Natural killer cell (primary cell): ENCODE results near the gene CYP4F3. TPM values are rescaled to one million over a fixed set of nuclear protein-coding genes. Genes with fewer than 3 reads are reported as not detected.
"Not testable (repeated sequence)": the region's sequence is repeated elsewhere in the genome, so short reads cannot be mapped to it uniquely, and the experiment has no call there.

Experiments
- ATAC-seq, 3 donors: fragments of 150-1000 bp in 2 of 3; fragments of 200-7000 bp in 1 of 3; cut with Tn5 transposase; 1 replicate in 1 of 3; 2 replicates in 2 of 3; pipeline ENCODE4 v1.10.0; 2021; ENCODE audit warnings: mild to moderate bottlenecking in 2 of 3, moderate library complexity in 2 of 3
- DNase-seq, 2 donors: peaks; one replicate each; pipeline versions ENCODE4 v3.0.0 to v3.0.0-alpha.2; 2013 to 2021; ENCODE audit warnings: mixed read lengths in 1 of 2
- H3K27ac ChIP-seq: one replicate; pipeline ENCODE4 v1.5.1; 2013; ENCODE audit warnings: mild to moderate bottlenecking, low read length
- H3K27me3 ChIP-seq: one replicate; pipeline ENCODE4 v1.6.1; 2013; ENCODE audit warnings: low read length; ENCODE audit not compliant: control insufficient read depth, insufficient read depth
- H3K36me3 ChIP-seq: one replicate; pipeline ENCODE4 v1.6.1; 2013; ENCODE audit warnings: low read length; ENCODE audit not compliant: control insufficient read depth, insufficient read depth
- H3K4me1 ChIP-seq: one replicate; pipeline ENCODE4 v1.6.1; 2013; ENCODE audit warnings: low read length; ENCODE audit not compliant: control insufficient read depth, insufficient read depth
- H3K4me3 ChIP-seq: one replicate; pipeline ENCODE4 v1.5.1; 2013; ENCODE audit warnings: low read length
- H3K9me3 ChIP-seq: one replicate; pipeline ENCODE4 v1.6.1; 2013; ENCODE audit warnings: low read length; ENCODE audit not compliant: control insufficient read depth, insufficient read depth
- H3K27ac Mint-ChIP-seq, 2 donors: one replicate each; pipeline ENCODE4 v1.8.0; 2022; ENCODE audit warnings: mild to moderate bottlenecking in 2 of 2, mixed read lengths in 2 of 2, moderate library complexity in 1 of 2
- H3K27me3 Mint-ChIP-seq, 2 donors: one replicate each; pipeline ENCODE4 v1.8.0; 2022; ENCODE audit warnings: low read depth in 2 of 2, mixed read lengths in 2 of 2
- H3K36me3 Mint-ChIP-seq: one replicate; pipeline ENCODE4 v1.8.0; 2022; ENCODE audit warnings: mixed read lengths
- H3K4me1 Mint-ChIP-seq, 2 donors: one replicate each; pipeline ENCODE4 v1.8.0; 2022; ENCODE audit warnings: mixed read lengths in 2 of 2
- H3K4me3 Mint-ChIP-seq: one replicate; pipeline ENCODE4 v1.8.0; 2022; ENCODE audit warnings: mild to moderate bottlenecking, moderate library complexity, mixed read lengths
- H3K9me3 Mint-ChIP-seq, 2 donors: one replicate each; pipeline ENCODE4 v1.8.0; 2022; ENCODE audit warnings: mixed read lengths in 2 of 2
- whole genome bisulfite sequencing: methylation state at CpG from one replicate; pipeline ENCODE4 v1.1.7; 2013; ENCODE audit warnings: missing lambda C conversion rate; ENCODE audit not compliant: insufficient coverage; 5-methylcytosine and 5-hydroxymethylcytosine counted together
- intact Hi-C: fragments of 100-400 bp; cut with micrococcal nuclease; formaldehyde crosslinking; loops from one replicate; pipeline ENCODE4 v1.14.2; 2022
- total RNA-seq, 4 donors: library from RNA; stranded (reverse); fragments of 120-200 nt in 1 of 4; gene quantifications; one replicate each; pipeline versions ENCODE4 v1.2.3 to v1.2.4, GENCODE V29; 2013 to 2022
- TF ChIP-seq, protein P1 (sequence below): fragments of 200-600 bp; IDR thresholded peaks from one replicate; pipeline ENCODE4 v1.8.0; 2022; ENCODE audit warnings: antibody characterized with exemption

Gene CYP4F3
- total RNA-seq, 3 donors from 2014 or later (not counting 1 experiment from before 2014, with no cell fraction given), result 0.07 to 3.4 TPM; not detected in 1

DNA sequence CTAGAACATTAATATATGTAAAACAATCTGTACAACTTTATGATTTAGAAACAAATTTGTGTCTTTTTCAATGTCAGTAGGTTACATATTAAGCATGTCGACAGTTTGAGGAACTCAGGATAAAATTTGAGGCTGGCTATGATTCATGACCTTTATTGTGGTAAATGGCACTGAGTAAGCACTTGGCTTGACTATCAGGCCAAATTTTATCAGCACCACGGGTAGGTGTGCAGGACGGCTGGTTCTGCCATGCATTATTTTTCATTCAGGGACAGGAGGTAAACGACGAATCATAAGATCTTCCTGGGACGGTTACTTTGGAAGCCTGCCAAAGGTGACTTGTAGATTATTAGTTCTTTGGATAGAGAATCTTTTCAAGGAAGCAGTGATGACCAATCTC is 45.6 kb upstream of the CYP4F3 start:
- Histone ChIP-seq H3K27me3 (peaks cover 2% of the 10 kb centered on the region), H3K9me3 (no peaks in the 10 kb centered on the region), H3K4me1 (no peaks in the 10 kb centered on the region), H3K27ac (no peak overlapping the region), H3K4me3 (no peak overlapping the region), H3K36me3 (no peaks in the 10 kb centered on the region)
- Mint-ChIP-seq H3K27ac (no peak overlapping the region), H3K9me3 (no peaks in the 10 kb centered on the region), H3K36me3 (peaks cover 8% of the 10 kb centered on the region), H3K4me1 (no peaks in the 10 kb centered on the region), H3K27me3 (peaks cover 18 to 38% of the 10 kb centered on the region in 2 donors), H3K4me3 (no peak overlapping the region)
- TF ChIP-seq, protein P1, sequence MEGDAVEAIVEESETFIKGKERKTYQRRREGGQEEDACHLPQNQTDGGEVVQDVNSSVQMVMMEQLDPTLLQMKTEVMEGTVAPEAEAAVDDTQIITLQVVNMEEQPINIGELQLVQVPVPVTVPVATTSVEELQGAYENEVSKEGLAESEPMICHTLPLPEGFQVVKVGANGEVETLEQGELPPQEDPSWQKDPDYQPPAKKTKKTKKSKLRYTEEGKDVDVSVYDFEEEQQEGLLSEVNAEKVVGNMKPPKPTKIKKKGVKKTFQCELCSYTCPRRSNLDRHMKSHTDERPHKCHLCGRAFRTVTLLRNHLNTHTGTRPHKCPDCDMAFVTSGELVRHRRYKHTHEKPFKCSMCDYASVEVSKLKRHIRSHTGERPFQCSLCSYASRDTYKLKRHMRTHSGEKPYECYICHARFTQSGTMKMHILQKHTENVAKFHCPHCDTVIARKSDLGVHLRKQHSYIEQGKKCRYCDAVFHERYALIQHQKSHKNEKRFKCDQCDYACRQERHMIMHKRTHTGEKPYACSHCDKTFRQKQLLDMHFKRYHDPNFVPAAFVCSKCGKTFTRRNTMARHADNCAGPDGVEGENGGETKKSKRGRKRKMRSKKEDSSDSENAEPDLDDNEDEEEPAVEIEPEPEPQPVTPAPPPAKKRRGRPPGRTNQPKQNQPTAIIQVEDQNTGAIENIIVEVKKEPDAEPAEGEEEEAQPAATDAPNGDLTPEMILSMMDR, result no peak
- intact Hi-C loops, result no loop called here
- DNase-seq, result no peak
- 4% methylated on average over 6 of the region's 6 CpGs for WGBS
- no peak for ATAC-seq

DNA sequence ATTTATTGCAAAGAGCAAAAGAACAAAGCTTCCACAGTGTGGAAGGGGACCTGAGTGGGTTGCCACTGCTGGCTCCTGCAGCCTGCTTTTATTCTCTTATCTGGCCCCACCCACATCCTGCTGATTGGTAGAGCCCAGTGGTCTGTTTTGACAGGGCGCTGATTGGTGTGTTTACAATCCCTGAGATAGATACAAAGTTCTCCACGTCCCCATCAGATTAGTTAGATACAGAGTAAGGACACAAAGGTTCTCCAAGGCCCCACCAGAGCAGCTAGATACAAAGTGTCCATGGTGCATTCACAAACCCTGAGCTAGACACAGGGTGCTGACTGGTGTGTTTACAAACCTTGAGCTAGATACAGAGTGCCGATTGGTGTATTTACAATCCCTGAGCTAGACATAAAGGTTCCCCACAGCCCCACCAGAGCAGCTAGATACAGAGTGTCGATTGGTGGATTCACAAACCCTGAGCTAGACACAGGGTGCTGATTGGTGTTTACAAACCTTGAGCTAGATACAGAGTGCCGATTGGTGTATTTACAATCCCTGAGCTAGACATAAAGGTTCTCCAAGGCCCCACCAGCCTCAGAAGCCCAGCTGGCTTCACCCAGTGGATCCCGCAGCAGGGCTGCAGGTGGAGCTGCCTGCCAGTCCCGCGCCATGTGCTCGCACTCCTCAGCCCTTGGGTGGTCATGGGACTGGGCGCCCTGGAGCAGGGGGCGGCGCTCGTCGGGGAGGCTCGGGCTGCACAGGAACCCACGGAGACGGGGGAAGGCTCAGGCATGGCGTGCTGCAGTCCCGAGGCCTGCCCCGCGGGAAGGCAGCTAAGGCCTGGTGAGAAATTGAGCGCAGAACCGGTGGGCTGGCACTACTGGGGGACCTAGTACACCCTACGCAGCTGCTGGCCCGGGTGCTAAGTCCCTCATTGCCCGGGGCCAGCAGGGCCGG is 32.4 kb upstream of the CYP4F3 start:
- H3K36me3 ChIP-seq, DNase-seq, H3K4me3 ChIP-seq, H3K27ac Mint-ChIP-seq, H3K36me3 Mint-ChIP-seq, H3K9me3 Mint-ChIP-seq, H3K27ac ChIP-seq, H3K27me3 Mint-ChIP-seq, H3K4me3 Mint-ChIP-seq, H3K9me3 ChIP-seq, ATAC-seq, H3K27me3 ChIP-seq, H3K4me1 Mint-ChIP-seq, intact Hi-C loops, H3K4me1 ChIP-seq: not testable (repeated sequence)
- WGBS, result 91% methylated on average over 26 of the region's 27 CpGs

DNA sequence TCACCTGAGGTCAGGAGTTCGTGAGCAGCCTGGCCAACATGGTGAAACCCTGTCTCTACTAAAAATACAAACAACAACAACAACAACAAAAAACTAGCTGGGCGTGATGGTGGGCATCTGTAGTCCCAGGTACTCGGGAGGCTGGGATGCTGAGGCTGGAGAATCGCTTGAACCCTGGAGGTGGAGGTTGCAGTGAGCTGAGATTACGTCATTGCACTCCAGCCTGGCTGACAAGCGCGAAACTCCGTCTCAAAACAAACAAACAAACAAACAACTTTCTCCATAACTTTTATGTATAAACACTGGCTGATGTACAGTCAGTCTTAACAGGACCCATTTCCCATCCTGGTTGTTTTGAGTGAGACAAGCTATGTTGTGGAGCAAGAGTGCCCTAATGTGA is 31.4 kb upstream of the CYP4F3 start:
- Histone ChIP-seq H3K9me3 (no peaks in the 10 kb centered on the region), H3K27ac (no peak overlapping the region), H3K4me1 (no peaks in the 10 kb centered on the region), H3K27me3 (no peaks in the 10 kb centered on the region), H3K4me3 (no peak overlapping the region), H3K36me3 (no peaks in the 10 kb centered on the region)
- intact Hi-C loops, result no loop called here
- Mint-ChIP-seq H3K27me3 (no peaks in the 10 kb centered on the region), H3K4me1 (no peaks in the 10 kb centered on the region), H3K27ac (no peak overlapping the region), H3K9me3 (no peaks in the 10 kb centered on the region), H3K36me3 (no peaks in the 10 kb centered on the region), H3K4me3 (no peak overlapping the region)
- ATAC-seq (no peak), DNase-seq (no peak)
- TF ChIP-seq, protein P1, result no peak
- 89% methylated on average over 7 of the region's 8 CpGs for WGBS

DNA sequence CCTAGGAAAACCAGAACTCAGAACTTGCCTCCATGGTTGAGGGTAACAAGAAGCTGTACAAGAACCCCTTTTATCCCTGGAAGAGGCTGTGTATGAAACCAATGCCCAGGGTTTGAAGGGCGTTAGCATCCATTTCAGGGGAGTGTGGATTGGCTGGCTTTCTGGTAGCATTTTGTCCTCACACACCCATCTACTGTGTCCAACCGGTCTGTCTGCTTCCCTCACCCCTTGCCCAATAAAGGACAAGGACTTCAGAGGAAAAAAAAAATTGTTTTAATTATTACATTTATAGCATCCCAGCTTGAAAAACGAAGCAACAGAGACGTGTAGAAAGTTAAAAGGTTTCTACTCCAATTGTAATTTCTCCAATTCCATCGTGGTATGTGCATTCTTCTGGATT is 28.4 kb upstream of the CYP4F3 start:
- no peak overlapping the region for H3K4me3 ChIP-seq
- Mint-ChIP-seq H3K27me3 (peaks cover 0 to 7% of the 10 kb centered on the region in 2 donors), H3K9me3 (no peaks in the 10 kb centered on the region), H3K4me1 (no peaks in the 10 kb centered on the region), H3K4me3 (no peak overlapping the region), H3K36me3 (no peaks in the 10 kb centered on the region), H3K27ac (no peak overlapping the region)
- no peak for ATAC-seq
- no peaks in the 10 kb centered on the region for H3K27me3 ChIP-seq
- H3K27ac ChIP-seq, result no peak overlapping the region
- TF ChIP-seq, protein P1, result no peak
- WGBS, result 50% methylated on average over 3 of the region's 5 CpGs
- intact Hi-C loops, result no loop called here
- H3K4me1 ChIP-seq, result no peaks in the 10 kb centered on the region
- no peaks in the 10 kb centered on the region for H3K36me3 ChIP-seq
- DNase-seq, result no peak
- no peaks in the 10 kb centered on the region for H3K9me3 ChIP-seq
